Measurements from ENCODE around the gene SEC61A2.

DNA sequence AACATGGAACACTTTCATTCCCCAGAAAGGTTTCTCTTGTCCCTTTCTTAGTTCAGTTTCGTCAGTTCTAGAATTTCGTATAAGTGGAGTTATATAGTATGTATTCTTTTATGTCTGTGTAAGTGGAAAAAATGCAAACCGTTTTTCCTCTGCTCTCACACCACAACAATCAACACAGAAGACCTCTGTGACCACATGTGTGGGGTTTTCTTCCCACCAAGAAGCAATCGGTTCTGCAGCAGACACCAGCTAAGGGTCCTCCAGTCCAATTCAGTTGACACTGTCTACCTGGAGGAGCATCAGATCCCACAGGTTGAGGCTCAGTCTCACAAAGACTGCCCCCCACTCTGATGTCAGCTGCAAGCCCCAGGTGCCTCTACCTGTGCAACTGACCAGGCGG lies 72.7 kb downstream of the SEC61A2 start:
- TF ChIP-seq CTCF (IDR thresholded peaks at IDR 0.05) = no peak
- no peak for TF ChIP-seq POLR2A (IDR thresholded peaks at IDR 0.05)
- TF ChIP-seq EP300 (IDR thresholded peaks at IDR 0.05) = no peak
- no peak for TF ChIP-seq POLR2AphosphoS5 (IDR thresholded peaks at IDR 0.05)

All from sigmoid colon (tissue), 4 donors.